Breast epithelium (tissue), 3 donors: ENCODE measurements around the gene OTOF.

Source experiments
- CTCF ChIP-seq, 3 donors: fragments of 450-650 bp; IDR thresholded peaks; one replicate each; pipeline ENCODE4 v1.5.1; 2016 to 2017; ENCODE audit warnings: antibody characterized with exemption in 3 of 3, mild to moderate bottlenecking in 3 of 3, moderate library complexity in 3 of 3
- POLR2A ChIP-seq: fragments of 450-650 bp; IDR thresholded peaks from one replicate; pipeline ENCODE4 v1.6.1; 2016; ENCODE audit warnings: antibody characterized with exemption, mild to moderate bottlenecking, moderate library complexity
- POLR2AphosphoS5 ChIP-seq, 3 donors: sonication (generic); formaldehyde crosslinking; IDR thresholded peaks; one replicate each; pipeline ENCODE4 v1.6.1; 2017; ENCODE audit warnings: antibody characterized with exemption in 3 of 3

GRCh38 chr2:26438926-26439325, 39.0 kb downstream of the OTOF start:
- TF ChIP-seq POLR2A (no peak), CTCF (IDR thresholded peaks at IDR 0.05) (no peak), POLR2AphosphoS5 (IDR thresholded peaks at IDR 0.05) (no peak)
